ENCODE measurements around the gene ARPC1B. TPM values are rescaled to one million over a fixed set of nuclear protein-coding genes. Genes with fewer than 3 reads are reported as not detected.
"Not testable (repeated sequence)": the region's sequence is repeated elsewhere in the genome, so short reads cannot be mapped to it uniquely, and the experiment has no call there.

ARPC1B gene
- total RNA-seq, 4 donors from 2014 or later, result 74.5 to 275 (median 196) TPM

DNA sequence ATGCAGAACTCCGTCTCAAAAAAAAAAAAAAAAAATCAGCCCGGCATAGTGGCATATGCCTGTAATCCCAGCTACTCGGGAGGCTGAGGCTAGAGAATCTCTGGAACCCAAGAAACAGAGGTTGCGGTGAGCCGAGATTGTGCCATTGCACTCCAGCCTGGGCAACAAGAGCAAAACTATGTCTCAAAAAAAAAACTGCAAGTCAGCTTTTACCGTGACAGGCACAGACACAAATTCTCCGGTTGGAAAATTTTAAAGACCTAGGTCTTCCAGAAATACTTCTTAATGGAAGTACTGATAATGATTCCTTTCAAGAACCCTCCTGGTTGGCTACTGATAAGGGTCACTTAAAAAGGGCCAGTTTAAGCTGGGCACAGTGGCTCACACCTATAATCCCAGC is 19.4 kb upstream of the ARPC1B start:
- H3K4me1 ChIP-seq, result no peaks in the 10 kb centered on the region
- intact Hi-C loops (cut with DNase I; ENCODE audit: low total_unique reads), result no loop called here
- H3K9me3 ChIP-seq, result no peaks in the 10 kb centered on the region
- H3K36me3 ChIP-seq, result no peaks in the 10 kb centered on the region
- H3K27me3 ChIP-seq, result no peaks in the 10 kb centered on the region
- no peak for TF ChIP-seq POLR2A (IDR thresholded peaks at IDR 0.05)
- TF ChIP-seq, protein P1, sequence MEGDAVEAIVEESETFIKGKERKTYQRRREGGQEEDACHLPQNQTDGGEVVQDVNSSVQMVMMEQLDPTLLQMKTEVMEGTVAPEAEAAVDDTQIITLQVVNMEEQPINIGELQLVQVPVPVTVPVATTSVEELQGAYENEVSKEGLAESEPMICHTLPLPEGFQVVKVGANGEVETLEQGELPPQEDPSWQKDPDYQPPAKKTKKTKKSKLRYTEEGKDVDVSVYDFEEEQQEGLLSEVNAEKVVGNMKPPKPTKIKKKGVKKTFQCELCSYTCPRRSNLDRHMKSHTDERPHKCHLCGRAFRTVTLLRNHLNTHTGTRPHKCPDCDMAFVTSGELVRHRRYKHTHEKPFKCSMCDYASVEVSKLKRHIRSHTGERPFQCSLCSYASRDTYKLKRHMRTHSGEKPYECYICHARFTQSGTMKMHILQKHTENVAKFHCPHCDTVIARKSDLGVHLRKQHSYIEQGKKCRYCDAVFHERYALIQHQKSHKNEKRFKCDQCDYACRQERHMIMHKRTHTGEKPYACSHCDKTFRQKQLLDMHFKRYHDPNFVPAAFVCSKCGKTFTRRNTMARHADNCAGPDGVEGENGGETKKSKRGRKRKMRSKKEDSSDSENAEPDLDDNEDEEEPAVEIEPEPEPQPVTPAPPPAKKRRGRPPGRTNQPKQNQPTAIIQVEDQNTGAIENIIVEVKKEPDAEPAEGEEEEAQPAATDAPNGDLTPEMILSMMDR (IDR thresholded peaks at IDR 0.05), result no peak
- H3K4me3 ChIP-seq, result no peak overlapping the region
- H3K27ac ChIP-seq, result no peak overlapping the region
- no peak for DNase-seq

DNA sequence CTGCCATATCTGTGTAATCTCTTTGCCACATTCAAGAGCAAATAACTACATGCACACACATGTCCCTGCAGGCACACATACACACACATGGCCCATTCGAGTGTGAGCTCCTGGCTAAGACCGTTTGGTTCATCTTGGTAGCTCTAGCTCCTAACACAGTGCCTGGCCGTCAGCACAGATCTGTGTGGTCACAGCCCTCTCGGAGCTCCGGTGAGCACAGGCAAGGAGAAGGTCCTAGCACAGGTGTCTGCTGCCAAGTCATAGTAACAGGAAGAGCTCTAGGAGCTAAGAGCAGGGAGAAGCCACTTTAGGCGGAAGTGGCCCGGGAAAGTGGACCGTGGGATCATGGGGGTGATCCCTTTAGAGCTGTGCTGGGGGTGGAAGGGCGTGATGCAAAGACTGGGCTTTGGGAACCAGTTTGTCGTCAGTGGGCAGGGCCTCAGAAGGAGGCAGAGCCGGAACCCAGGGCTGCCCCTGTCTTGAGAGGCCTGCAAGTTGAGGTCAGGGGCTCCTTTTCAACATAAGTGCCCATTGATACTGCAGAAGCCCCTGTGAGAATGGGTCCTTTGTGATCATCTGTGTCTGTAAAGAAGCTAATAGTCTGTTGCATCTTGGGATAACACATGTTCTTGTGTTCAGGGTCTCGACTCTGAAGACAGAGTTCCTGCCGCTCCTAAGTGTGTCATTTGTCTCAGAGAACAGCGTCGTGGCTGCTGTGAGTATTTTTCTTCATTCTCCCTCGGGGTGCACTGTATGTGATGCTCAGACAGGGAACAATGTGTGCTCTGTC is 16.6 kb upstream of the ARPC1B start:
- Histone ChIP-seq H3K36me3 (no peaks in the 10 kb centered on the region), H3K4me3 (no peak overlapping the region), H3K4me1 (no peaks in the 10 kb centered on the region), H3K9me3 (no peaks in the 10 kb centered on the region), H3K27me3 (no peaks in the 10 kb centered on the region), H3K27ac (no peak overlapping the region)
- intact Hi-C loops (cut with DNase I; ENCODE audit: low total_unique reads), result no loop called here
- no peak for DNase-seq
- TF ChIP-seq POLR2A (IDR thresholded peaks at IDR 0.05), result no peak
- TF ChIP-seq, protein P1 (IDR thresholded peaks at IDR 0.05), result no peak

DNA sequence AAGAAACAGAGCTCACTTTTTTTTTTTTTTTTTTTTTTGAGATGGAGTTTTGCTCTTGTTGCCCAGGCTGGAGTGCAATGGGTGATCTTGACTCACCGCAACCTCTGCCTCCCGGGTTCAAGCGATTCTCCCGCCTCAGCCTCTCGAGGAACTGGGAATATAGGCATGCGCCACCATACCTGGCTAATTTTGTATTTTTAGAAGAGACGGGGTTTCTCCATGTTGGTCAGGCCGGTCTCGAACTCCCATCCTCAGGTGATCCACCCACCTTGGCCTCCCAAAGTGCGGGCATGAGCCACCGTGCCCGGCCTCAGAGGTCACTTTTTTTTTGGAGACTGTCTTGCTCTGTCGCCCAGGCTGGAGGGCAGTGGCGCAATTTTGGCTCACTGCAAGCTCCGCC is 16.0 kb upstream of the ARPC1B start:
- H3K27ac ChIP-seq; H3K9me3 ChIP-seq; intact Hi-C loops (cut with DNase I; ENCODE audit: low total_unique reads); DNase-seq; H3K36me3 ChIP-seq; H3K4me3 ChIP-seq; H3K27me3 ChIP-seq; H3K4me1 ChIP-seq: not testable (repeated sequence)

DNA sequence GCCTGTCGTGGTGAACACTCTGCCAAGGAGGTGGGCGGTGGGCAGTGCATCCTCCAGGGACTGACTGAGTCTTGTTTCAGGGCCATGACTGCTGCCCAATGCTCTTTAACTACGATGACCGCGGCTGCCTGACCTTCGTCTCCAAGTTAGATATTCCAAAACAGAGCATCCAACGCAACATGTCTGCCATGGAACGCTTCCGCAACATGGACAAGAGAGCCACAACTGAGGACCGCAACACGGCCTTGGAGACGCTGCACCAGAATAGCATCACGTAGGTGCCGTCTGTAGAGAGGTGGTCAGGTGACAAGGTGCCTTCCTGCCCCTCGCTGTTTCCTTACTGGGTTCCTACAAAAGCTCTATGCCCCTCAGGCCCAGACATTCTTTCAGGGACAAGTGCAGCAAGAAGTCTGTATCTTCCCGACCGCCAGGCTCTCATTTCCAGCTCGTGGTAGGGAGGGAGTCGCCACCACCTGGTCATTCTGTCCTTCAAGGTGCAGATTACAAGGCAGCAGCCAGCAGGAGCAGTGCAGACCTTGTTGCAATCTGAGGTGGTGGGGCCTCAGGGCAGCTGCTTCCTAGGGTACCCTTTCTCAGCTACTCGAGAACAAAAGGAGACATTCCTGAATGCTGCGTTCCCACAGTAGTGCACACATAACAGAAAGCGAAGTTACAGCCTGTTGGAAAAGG is 14.9 kb upstream of the ARPC1B start:
- no peaks in the 10 kb centered on the region for H3K9me3 ChIP-seq
- TF ChIP-seq POLR2A (IDR thresholded peaks at IDR 0.05), result no peak
- TF ChIP-seq, protein P1 (IDR thresholded peaks at IDR 0.05), result no peak
- intact Hi-C loops (cut with DNase I; ENCODE audit: low total_unique reads), result no loop called here
- no peak overlapping the region for H3K4me3 ChIP-seq
- H3K4me1 ChIP-seq, result no peaks in the 10 kb centered on the region
- H3K27me3 ChIP-seq, result no peaks in the 10 kb centered on the region
- no peak for DNase-seq
- H3K27ac ChIP-seq, result no peak overlapping the region
- no peaks in the 10 kb centered on the region for H3K36me3 ChIP-seq

DNA sequence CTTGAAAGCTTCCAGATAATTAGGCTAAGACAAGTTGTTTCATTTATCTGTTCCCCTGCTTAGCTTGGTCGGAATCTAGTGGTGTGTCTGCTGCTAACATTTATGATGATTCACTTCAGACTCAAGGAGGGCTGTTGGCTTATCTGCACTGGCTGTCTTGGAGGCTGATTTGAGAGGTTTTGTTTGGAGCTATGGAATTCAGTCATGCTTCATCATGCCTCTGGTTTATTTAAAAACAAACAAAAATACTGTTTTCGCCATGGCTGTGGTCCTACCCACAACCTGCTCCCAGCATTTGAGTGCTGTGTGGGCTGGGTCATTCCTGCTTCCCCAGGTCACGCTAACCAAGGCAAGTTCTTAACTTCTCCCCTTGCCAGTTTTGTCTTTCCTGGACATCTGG is 11.7 kb upstream of the ARPC1B start:
- no peaks in the 10 kb centered on the region for H3K9me3 ChIP-seq
- H3K27ac ChIP-seq, result peak overlapping the region; percentile 23 to 39
- no peaks in the 10 kb centered on the region for H3K36me3 ChIP-seq
- intact Hi-C loops (cut with DNase I; ENCODE audit: low total_unique reads), result no loop called here
- H3K27me3 ChIP-seq, result no peaks in the 10 kb centered on the region
- no peaks in the 10 kb centered on the region for H3K4me1 ChIP-seq
- no peak overlapping the region for H3K4me3 ChIP-seq
- DNase-seq, result no peak
- no peak for TF ChIP-seq POLR2A (IDR thresholded peaks at IDR 0.05)
- TF ChIP-seq, protein P1 (IDR thresholded peaks at IDR 0.05), result no peak

All from uterus (tissue), 4 donors.